Endothelial cell of umbilical vein (primary cell): ENCODE data around the gene RANBP17. TPM values are rescaled to one million over a fixed set of nuclear protein-coding genes. Genes with fewer than 3 reads are reported as not detected.

Experiments
- BruUV-seq: library from RNA; stranded (reverse); fragments of 400-500 nt; replicated peaks from 2 replicates; lab custom pipeline; 2021; lab: Mats Ljungman, UMichigan
- CTCF ChIA-PET: fragments of 300-600, 350-600 bp; sonication (Branson Sonifier 250); formaldehyde crosslinking; loops from one replicate; lab custom pipeline; 2021; ENCODE audit warnings: antibody characterized with exemption, inconsistent platforms; lab: Charles Lee
- POLR2A ChIA-PET: fragments of 300-600, 350-600 bp; sonication (Branson Sonifier 250); formaldehyde crosslinking; loops from one replicate; lab custom pipeline; 2021; ENCODE audit warnings: antibody characterized with exemption, inconsistent platforms; lab: Charles Lee
- DNase-seq: peaks from one replicate; pipeline ENCODE4 v3.0.0-alpha.2; 2011; ENCODE audit warnings: low read depth, low spot score
- FAIRE-seq: peaks from 2 replicates; lab custom pipeline; 2011; peaks lifted over from hg19 to GRCh38; lab: Jason Lieb, UNC
- H2AFZ ChIP-seq: 2 replicates; pipeline ENCODE4 v1.6.0; 2012; ENCODE audit warnings: low read depth, low read length, control low read depth, inconsistent platforms
- H3K27ac ChIP-seq: 2 replicates; pipeline ENCODE4 v1.5.1; 2011; ENCODE audit warnings: low read depth, mild to moderate bottlenecking, control low read depth, low read length, moderate library complexity; ENCODE audit not compliant: insufficient read depth
- H3K27me3 ChIP-seq, 2 experiments: 2 replicates each; pipeline versions ENCODE4 v1.6.0 to v1.6.1; 2011; ENCODE audit warnings: low read length in 2 of 2, mixed read lengths in 1 of 2; ENCODE audit not compliant: control insufficient read depth in 2 of 2, insufficient read depth in 2 of 2
- H3K36me3 ChIP-seq, 2 experiments: 2 replicates in 1 of 2; 3 replicates in 1 of 2; pipeline ENCODE4 v1.5.1; 2011; ENCODE audit warnings: low read length in 2 of 2, mild to moderate bottlenecking in 1 of 2, moderate library complexity in 1 of 2; ENCODE audit not compliant: control insufficient read depth in 2 of 2, insufficient read depth in 2 of 2; ENCODE audit errors: extremely low read depth in 1 of 2
- H3K4me1 ChIP-seq: 3 replicates; pipeline ENCODE4 v1.5.1; 2011; ENCODE audit warnings: mild to moderate bottlenecking, low read length; ENCODE audit not compliant: control insufficient read depth, insufficient read depth; ENCODE audit errors: extremely low read depth
- H3K4me2 ChIP-seq: 2 replicates; pipeline ENCODE4 v1.6.1; 2011; ENCODE audit warnings: low read length, control low read depth, mixed read lengths; ENCODE audit not compliant: insufficient read depth
- H3K4me3 ChIP-seq, 3 experiments: fragments of 200-600 bp in 1 of 3; sonication (generic), shearing (Covaris generic) in 1 of 3; replicated peaks in 1 of 3; 2 replicates each; pipeline ENCODE4 v1.5.1; 2011 to 2016; ENCODE audit warnings: control low read depth in 3 of 3, low read length in 3 of 3, mild to moderate bottlenecking in 2 of 3, inconsistent platforms in 1 of 3, low read depth in 1 of 3, moderate library complexity in 1 of 3; ENCODE audit not compliant: insufficient read depth in 1 of 3
- H3K79me2 ChIP-seq: 2 replicates; pipeline ENCODE4 v1.6.0; 2012; ENCODE audit warnings: low read length, inconsistent platforms; ENCODE audit not compliant: control insufficient read depth, insufficient read depth
- H3K9ac ChIP-seq: replicated peaks from 2 replicates; pipeline ENCODE3; 2011; ENCODE audit warnings: low read length, control low read depth; ENCODE audit not compliant: insufficient read depth; ENCODE audit errors: extremely low read depth
- H3K9me1 ChIP-seq: replicated peaks from 3 replicates; pipeline ENCODE4 v1.6.0; 2011; ENCODE audit warnings: mild to moderate bottlenecking, low read length; ENCODE audit not compliant: control insufficient read depth, insufficient read depth; ENCODE audit errors: extremely low read depth
- H3K9me3 ChIP-seq: replicated peaks from 2 replicates; pipeline ENCODE4 v1.5.1; 2012; ENCODE audit warnings: low read length, inconsistent platforms; ENCODE audit not compliant: control insufficient read depth, insufficient read depth
- H4K20me1 ChIP-seq: replicated peaks from 2 replicates; pipeline ENCODE3; 2011; ENCODE audit warnings: mild to moderate bottlenecking, low read length; ENCODE audit not compliant: control insufficient read depth, insufficient read depth; ENCODE audit errors: extremely low read depth
- EZH2 ChIP-seq: IDR thresholded peaks from 2 replicates; pipeline ENCODE4 v1.6.1; 2012; ENCODE audit warnings: borderline replicate concordance, low read depth, mild to moderate bottlenecking, moderate library complexity, low read length, inconsistent platforms; ENCODE audit not compliant: severe bottlenecking
- FOS ChIP-seq: IDR thresholded peaks from 2 replicates; pipeline ENCODE4 v1.6.1; 2011; ENCODE audit warnings: mild to moderate bottlenecking, low read length, moderate library complexity, borderline replicate concordance; ENCODE audit not compliant: insufficient read depth
- GATA2 ChIP-seq: IDR thresholded peaks from 2 replicates; pipeline ENCODE4 v1.7.0; 2011; ENCODE audit warnings: low read depth, mild to moderate bottlenecking, moderate library complexity, mixed read lengths, low read length; ENCODE audit not compliant: insufficient read length, insufficient read depth
- JUN ChIP-seq: IDR thresholded peaks from 2 replicates; pipeline ENCODE4 v1.6.1; 2011; ENCODE audit warnings: borderline replicate concordance, low read depth; ENCODE audit not compliant: insufficient read length, insufficient read depth
- MAX ChIP-seq: IDR thresholded peaks from 2 replicates; pipeline ENCODE4 v1.6.1; 2011; ENCODE audit not compliant: insufficient read depth, insufficient read length
- MYC ChIP-seq: IDR thresholded peaks from one replicate; pipeline ENCODE4 v1.6.1; 2011; ENCODE audit warnings: mild to moderate bottlenecking, low read depth, low read length
- POLR2A ChIP-seq: IDR thresholded peaks from 2 replicates; pipeline ENCODE4 v1.6.1; 2012; ENCODE audit warnings: low read depth, mild to moderate bottlenecking, control low read depth, low read length
- POLR2AphosphoS5 ChIP-seq: IDR thresholded peaks from 2 replicates; pipeline ENCODE4 v1.6.1; 2012; ENCODE audit warnings: low read depth, mild to moderate bottlenecking, control low read depth, low read length, moderate library complexity; ENCODE audit not compliant: insufficient read depth
- dilution Hi-C: fragments of 300-500 bp; cut with MboI; formaldehyde crosslinking; loops from one replicate; pipeline ENCODE4 v1.15.0; 2019; ENCODE audit warnings: low sequenced_read_pairs; ENCODE audit not compliant: extremely low pct_ligation_motif_present
- intact Hi-C: fragments of 100-400 bp; cut with micrococcal nuclease; formaldehyde crosslinking; loops from one replicate; pipeline ENCODE4 v1.10.0; 2022
- polyA plus RNA-seq, 4 experiments: library from polyadenylated mRNA; depleted of rRNA in 3 of 4; stranded (reverse) in 3 of 4; unstranded in 1 of 4; fragments of >200 nt; gene quantifications; 2 replicates each; pipeline versions ENCODE4 v1.2.1 to v1.2.3, GENCODE V29; 2011 to 2012; ENCODE audit warnings: missing spikeins in 1 of 4
- total RNA-seq: library from RNA; stranded (reverse); gene quantifications from 2 replicates; pipeline ENCODE4 v1.2.3, GENCODE V29; 2021
- TF ChIP-seq, protein P1 (sequence below), 2 donors: IDR thresholded peaks; 1 replicate in 1 of 2; 2 replicates in 1 of 2; pipeline ENCODE4 v1.5.1; 2011; ENCODE audit warnings: low read length in 2 of 2, mild to moderate bottlenecking in 2 of 2, moderate library complexity in 2 of 2, control low read depth in 1 of 2, inconsistent platforms in 1 of 2, low read depth in 1 of 2; ENCODE audit not compliant: insufficient read depth in 1 of 2; ENCODE audit errors: extremely low read depth in 1 of 2

The RANBP17 gene
- total and polyA plus RNA-seq, 2 donors (not counting 3 experiments of a cell fraction or from before 2014, with no cell fraction given) = 5.6 to 13.6 TPM

- Histone ChIP-seq H3K9ac (no peak overlapping the region), H3K9me3 (no peaks in the 10 kb centered on the region), H3K27ac (no peak overlapping the region), H3K79me2 (no peaks in the 10 kb centered on the region), H3K36me3 (no peaks in the 10 kb centered on the region), H2AFZ (no peak overlapping the region), H3K4me3 (no peak overlapping the region), H3K27me3 (no peaks in the 10 kb centered on the region), H3K4me2 (no peak overlapping the region), H3K9me1 (no peaks in the 10 kb centered on the region), H3K4me1 (no peaks in the 10 kb centered on the region), H4K20me1 (no peaks in the 10 kb centered on the region)
- CTCF ChIA-PET = interaction anchor here (1.0 kb wide), 1 partner anchor 215 kb away, joined by 3 read pairs; no protein-coding TSS in a partner anchor
- intact Hi-C loops (no loop called here), dilution Hi-C loops (no loop called here)
- TF ChIP-seq, protein P1, sequence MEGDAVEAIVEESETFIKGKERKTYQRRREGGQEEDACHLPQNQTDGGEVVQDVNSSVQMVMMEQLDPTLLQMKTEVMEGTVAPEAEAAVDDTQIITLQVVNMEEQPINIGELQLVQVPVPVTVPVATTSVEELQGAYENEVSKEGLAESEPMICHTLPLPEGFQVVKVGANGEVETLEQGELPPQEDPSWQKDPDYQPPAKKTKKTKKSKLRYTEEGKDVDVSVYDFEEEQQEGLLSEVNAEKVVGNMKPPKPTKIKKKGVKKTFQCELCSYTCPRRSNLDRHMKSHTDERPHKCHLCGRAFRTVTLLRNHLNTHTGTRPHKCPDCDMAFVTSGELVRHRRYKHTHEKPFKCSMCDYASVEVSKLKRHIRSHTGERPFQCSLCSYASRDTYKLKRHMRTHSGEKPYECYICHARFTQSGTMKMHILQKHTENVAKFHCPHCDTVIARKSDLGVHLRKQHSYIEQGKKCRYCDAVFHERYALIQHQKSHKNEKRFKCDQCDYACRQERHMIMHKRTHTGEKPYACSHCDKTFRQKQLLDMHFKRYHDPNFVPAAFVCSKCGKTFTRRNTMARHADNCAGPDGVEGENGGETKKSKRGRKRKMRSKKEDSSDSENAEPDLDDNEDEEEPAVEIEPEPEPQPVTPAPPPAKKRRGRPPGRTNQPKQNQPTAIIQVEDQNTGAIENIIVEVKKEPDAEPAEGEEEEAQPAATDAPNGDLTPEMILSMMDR (IDR thresholded peaks at IDR 0.05; ENCODE audit: extremely low read depth in 1 of 2, insufficient read depth in 1 of 2, low read depth in 1 of 2, low read length in 2 of 2) = no peak
- no peak for TF ChIP-seq FOS
- no peak for TF ChIP-seq EZH2
- no peak for TF ChIP-seq MAX
- no peak for TF ChIP-seq JUN
- no peak for TF ChIP-seq GATA2
- no peak for TF ChIP-seq POLR2A
- TF ChIP-seq MYC = no peak
- no peak for TF ChIP-seq POLR2AphosphoS5
- FAIRE-seq = no peak
- POLR2A ChIA-PET = no interaction called here
- no peak for DNase-seq
- BruUV-seq = no TSS peak
These were observed 149.0 kb downstream of the RANBP17 start for GRCh38 chr5:171010816-171011215.
